CD4-positive, alpha-beta memory T cell (primary cell): ENCODE measurements around the gene SCYL2. TPM values are rescaled to one million over a fixed set of nuclear protein-coding genes. Genes with fewer than 3 reads are reported as not detected.
A peak's percentile ranks its signal among the peaks of the same experiment; 100 is the strongest.

Experiments used
- CTCF ChIA-PET: fragments of 350-600 bp; sonication (Branson Sonifier 250); formaldehyde crosslinking; loops from one replicate; lab custom pipeline; 2021; ENCODE audit warnings: inconsistent platforms; ENCODE audit not compliant: partially characterized antibody; lab: Charles Lee
- POLR2A ChIA-PET: fragments of 350-600 bp; sonication (Branson Sonifier 250); formaldehyde crosslinking; loops from one replicate; lab custom pipeline; 2021; ENCODE audit not compliant: partially characterized antibody; lab: Charles Lee
- DNase-seq, 5 donors: peaks; one replicate each; pipeline versions ENCODE4 v3.0.0 to v3.0.0-alpha.2; 2020 to 2022; ENCODE audit warnings: mixed read lengths in 1 of 5
- H3K27ac ChIP-seq: one replicate; pipeline ENCODE4 v1.7.0; 2013; ENCODE audit warnings: low read depth, low read length
- H3K27me3 ChIP-seq: 2 replicates; pipeline ENCODE4 v1.7.0; 2013; ENCODE audit warnings: mild to moderate bottlenecking, low read length, moderate library complexity; ENCODE audit not compliant: insufficient read depth
- H3K36me3 ChIP-seq: 2 replicates; pipeline ENCODE4 v1.7.0; 2013; ENCODE audit warnings: mild to moderate bottlenecking, low read length, moderate library complexity; ENCODE audit not compliant: insufficient read depth
- H3K4me1 ChIP-seq: 2 replicates; pipeline ENCODE4 v1.7.0; 2013; ENCODE audit warnings: mild to moderate bottlenecking, low read length, moderate library complexity; ENCODE audit not compliant: insufficient read depth
- H3K4me3 ChIP-seq, 2 donors: one replicate each; pipeline ENCODE4 v1.7.0; 2013; ENCODE audit warnings: low read length in 2 of 2, mild to moderate bottlenecking in 1 of 2
- H3K9me3 ChIP-seq, 2 donors: one replicate each; pipeline ENCODE4 v1.7.0; 2013; ENCODE audit warnings: low read length in 2 of 2, control low read depth in 1 of 2; ENCODE audit not compliant: control insufficient read depth in 1 of 2
- H3K27ac Mint-ChIP-seq, 7 donors: one replicate each; pipeline ENCODE4 v1.8.0; 2020 to 2021; ENCODE audit warnings: mixed read lengths in 7 of 7, mild to moderate bottlenecking in 6 of 7, inconsistent platforms in 3 of 7, moderate library complexity in 3 of 7
- H3K27me3 Mint-ChIP-seq, 2 donors: one replicate each; pipeline ENCODE4 v1.8.0; 2020 to 2021; ENCODE audit warnings: mixed read lengths in 2 of 2
- H3K36me3 Mint-ChIP-seq, 2 donors: one replicate each; pipeline ENCODE4 v1.8.0; 2020 to 2021; ENCODE audit warnings: mixed read lengths in 2 of 2, inconsistent platforms in 1 of 2, mild to moderate bottlenecking in 1 of 2
- H3K4me1 Mint-ChIP-seq, 4 donors: one replicate each; pipeline ENCODE4 v1.8.0; 2020 to 2021; ENCODE audit warnings: mixed read lengths in 4 of 4, mild to moderate bottlenecking in 1 of 4
- H3K4me3 Mint-ChIP-seq, 8 donors: one replicate each; pipeline ENCODE4 v1.8.0; 2020 to 2021; ENCODE audit warnings: mixed read lengths in 8 of 8, mild to moderate bottlenecking in 7 of 8, moderate library complexity in 6 of 8, inconsistent platforms in 3 of 8
- H3K9me3 Mint-ChIP-seq, 8 donors: one replicate each; pipeline ENCODE4 v1.8.0; 2020 to 2021; ENCODE audit warnings: mixed read lengths in 8 of 8, mild to moderate bottlenecking in 5 of 8, inconsistent platforms in 3 of 8, moderate library complexity in 1 of 8
- intact Hi-C: fragments of 100-400 bp; cut with micrococcal nuclease; formaldehyde crosslinking; loops from one replicate; pipeline ENCODE4 v1.15.1; 2023
- polyA plus RNA-seq, 2 donors: library from polyadenylated mRNA; unstranded; fragments of 300-500 nt; fragmentation: Illumina TruSeq; gene quantifications; one replicate each; pipeline ENCODE4 v1.2.3, GENCODE V29; 2021
- total RNA-seq, 2 experiments: library from RNA; stranded (reverse); gene quantifications; one replicate each; pipeline ENCODE4 v1.2.3, GENCODE V29; 2021

SCYL2 gene
- total and polyA plus RNA-seq, 4 experiments from 2014 or later, result 19.2 to 52.5 (median 33.6) TPM

DNA sequence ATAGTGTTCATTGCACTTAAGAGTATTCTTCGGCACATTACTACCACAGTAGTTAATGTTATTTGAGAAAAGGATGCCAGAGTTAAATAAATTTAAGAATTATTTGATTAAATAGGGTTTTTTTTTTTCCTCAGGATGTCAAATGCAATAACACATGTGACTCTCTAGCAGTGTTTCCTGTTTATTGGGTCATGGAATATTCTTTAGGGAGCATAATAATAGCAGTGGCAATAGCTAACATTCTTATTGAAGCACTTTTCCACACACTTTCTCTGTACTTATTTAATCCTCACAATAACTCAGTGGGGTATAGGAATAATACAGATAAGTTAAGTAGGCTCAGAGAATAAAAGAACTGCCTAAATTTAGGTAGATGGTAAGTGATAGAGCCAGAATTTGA, 44.3 kb downstream of the SCYL2 start:
- no peaks in the 10 kb centered on the region for H3K27me3 Mint-ChIP-seq
- no peak overlapping the region for H3K27ac ChIP-seq
- H3K27me3 ChIP-seq, result no peaks in the 10 kb centered on the region
- CTCF ChIA-PET, result no interaction called here
- H3K9me3 ChIP-seq, result no peaks in the 10 kb centered on the region
- no peak for DNase-seq
- H3K36me3 ChIP-seq, result peaks cover 7% of the 10 kb centered on the region
- H3K36me3 Mint-ChIP-seq, result peaks cover 37 to 39% of the 10 kb centered on the region in 2 donors
- no peaks in the 10 kb centered on the region for H3K4me1 ChIP-seq
- H3K4me3 ChIP-seq, result no peak overlapping the region
- no peak overlapping the region for H3K4me3 Mint-ChIP-seq
- no peak overlapping the region for H3K27ac Mint-ChIP-seq
- intact Hi-C loops, result no loop called here
- peaks cover 0 to 4% (median 0%) of the 10 kb centered on the region in 8 donors for H3K9me3 Mint-ChIP-seq
- peaks cover 0 to 4% (median 0%) of the 10 kb centered on the region in 4 donors for H3K4me1 Mint-ChIP-seq
- POLR2A ChIA-PET, result interaction anchor here (0.7 kb wide), 1 partner anchor 69 kb away, joined by 3 read pairs; no protein-coding TSS in a partner anchor

DNA sequence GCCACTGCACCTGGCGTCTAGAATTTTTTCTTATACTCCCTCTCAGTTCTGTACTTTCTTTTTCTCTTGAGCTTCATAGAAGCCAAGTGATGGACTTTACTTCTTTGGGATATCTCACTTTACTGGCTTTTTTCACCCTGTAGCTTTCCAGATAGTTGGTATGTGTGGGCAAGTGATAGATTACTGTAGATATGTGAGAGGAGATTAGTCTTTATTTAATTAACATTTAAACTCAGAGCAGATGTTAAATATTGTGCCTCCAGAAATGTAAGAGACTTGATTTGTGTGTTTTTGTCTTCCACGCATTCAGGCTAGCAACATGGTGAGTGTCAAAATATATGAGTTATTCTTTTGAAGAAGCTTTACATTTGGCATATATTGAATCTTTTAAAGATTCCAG, 50.4 kb downstream of the SCYL2 start:
- intact Hi-C loops, result loop anchor here (2.0 kb wide), 1 partner anchor 17 kb away; no protein-coding TSS in a partner anchor
- Histone ChIP-seq H3K4me1 (no peaks in the 10 kb centered on the region), H3K27ac (no peak overlapping the region), H3K36me3 (peaks cover 10% of the 10 kb centered on the region), H3K4me3 (no peak overlapping the region), H3K27me3 (no peaks in the 10 kb centered on the region), H3K9me3 (no peaks in the 10 kb centered on the region)
- DNase-seq, result no peak
- POLR2A ChIA-PET, result no interaction called here
- H3K9me3 Mint-ChIP-seq, result no peaks in the 10 kb centered on the region
- H3K27ac Mint-ChIP-seq, result no peak overlapping the region
- peaks cover 0 to 4% (median under 1%) of the 10 kb centered on the region in 4 donors for H3K4me1 Mint-ChIP-seq
- peaks cover 31 to 42% of the 10 kb centered on the region in 2 donors for H3K36me3 Mint-ChIP-seq
- no peak overlapping the region for H3K4me3 Mint-ChIP-seq
- no peaks in the 10 kb centered on the region for H3K27me3 Mint-ChIP-seq
- CTCF ChIA-PET, result no interaction called here

DNA sequence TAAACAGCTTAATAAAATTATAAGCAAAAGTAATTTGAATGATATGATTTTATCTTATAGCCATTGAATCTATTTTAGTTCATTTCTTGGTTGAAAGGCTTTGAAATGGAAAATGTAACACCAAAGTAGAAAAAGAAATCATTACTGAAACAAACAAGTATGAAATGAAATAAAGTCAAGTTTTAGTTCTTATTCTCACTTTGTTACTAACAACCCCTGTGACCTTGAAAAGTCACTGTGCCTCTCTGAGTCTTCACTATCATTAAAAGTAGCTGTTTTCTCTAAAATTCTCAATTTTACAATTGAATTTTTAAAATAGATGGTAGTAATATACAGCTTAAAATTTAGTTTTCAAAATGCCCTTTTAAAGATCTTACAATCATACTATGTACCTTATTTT, 57.5 kb downstream of the SCYL2 start:
- peaks cover 3% of the 10 kb centered on the region for H3K36me3 ChIP-seq
- Mint-ChIP-seq H3K36me3 (peaks cover 28 to 51% of the 10 kb centered on the region in 2 donors), H3K9me3 (no peaks in the 10 kb centered on the region), H3K27ac (no peak overlapping the region), H3K27me3 (no peaks in the 10 kb centered on the region), H3K4me3 (no peak overlapping the region), H3K4me1 (peaks cover 0 to 4% (median under 1%) of the 10 kb centered on the region in 4 donors)
- H3K4me1 ChIP-seq, result no peaks in the 10 kb centered on the region
- H3K27me3 ChIP-seq, result no peaks in the 10 kb centered on the region
- intact Hi-C loops, result no loop called here
- no peak for DNase-seq
- POLR2A ChIA-PET, result no interaction called here
- CTCF ChIA-PET, result no interaction called here
- no peak overlapping the region for H3K27ac ChIP-seq
- H3K9me3 ChIP-seq, result no peaks in the 10 kb centered on the region
- H3K4me3 ChIP-seq, result no peak overlapping the region

DNA sequence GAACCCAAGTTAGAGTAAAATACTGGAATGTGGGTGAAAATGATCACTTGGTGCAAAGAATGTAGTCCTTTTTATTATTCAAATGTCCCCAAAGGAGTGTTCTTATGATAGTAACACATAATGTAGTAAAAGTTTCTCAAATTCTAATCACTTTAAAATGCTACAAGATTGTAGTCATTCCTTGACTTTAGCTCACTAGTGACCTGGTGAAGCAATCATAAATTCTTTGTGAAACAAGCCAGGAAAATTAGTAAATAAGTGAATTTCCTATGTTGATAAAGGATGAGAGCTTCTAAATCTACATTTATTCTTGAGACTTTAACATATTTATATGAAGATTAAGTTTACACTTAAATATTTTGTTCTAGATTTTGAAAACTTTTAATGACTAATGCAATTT, 59.2 kb downstream of the SCYL2 start:
- Mint-ChIP-seq H3K27ac (no peak overlapping the region), H3K9me3 (no peaks in the 10 kb centered on the region), H3K27me3 (no peaks in the 10 kb centered on the region), H3K36me3 (peaks cover 36 to 56% of the 10 kb centered on the region in 2 donors), H3K4me1 (peaks cover 0 to 3% (median under 1%) of the 10 kb centered on the region in 4 donors), H3K4me3 (no peak overlapping the region)
- no peak for DNase-seq
- Histone ChIP-seq H3K27ac (no peak overlapping the region), H3K4me1 (no peaks in the 10 kb centered on the region), H3K9me3 (no peaks in the 10 kb centered on the region), H3K4me3 (no peak overlapping the region), H3K27me3 (no peaks in the 10 kb centered on the region), H3K36me3 (peaks cover 8% of the 10 kb centered on the region)
- POLR2A ChIA-PET, result interaction anchor here (1.5 kb wide), 1 partner anchor 60 kb away, joined by 4 read pairs; the partner anchor contains the start of genes DEPDC4 and SCYL2
- CTCF ChIA-PET, result no interaction called here
- intact Hi-C loops, result no loop called here

DNA sequence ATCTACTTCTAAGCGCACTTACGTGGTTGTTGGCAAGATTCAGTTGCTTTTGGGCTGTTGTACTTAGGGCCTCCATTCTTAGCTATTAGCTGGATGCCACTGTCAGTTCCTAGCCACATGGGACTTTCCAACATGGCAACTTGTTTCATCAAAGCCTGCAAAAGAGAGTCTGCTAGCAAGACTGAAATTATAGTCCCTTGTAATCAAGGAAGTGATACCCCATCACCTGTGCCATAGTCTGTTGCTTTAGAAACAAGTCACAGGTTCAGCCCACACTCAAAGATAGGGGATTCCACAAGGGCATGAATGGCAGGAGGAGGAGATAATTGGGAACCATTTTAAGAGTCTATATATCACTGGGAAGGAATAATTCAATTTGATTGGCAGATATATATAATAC, 62.8 kb downstream of the SCYL2 start:
- peaks cover 54 to 69% of the 10 kb centered on the region in 2 donors for H3K36me3 Mint-ChIP-seq
- no peak overlapping the region for H3K4me3 ChIP-seq
- intact Hi-C loops, result no loop called here

DNA sequence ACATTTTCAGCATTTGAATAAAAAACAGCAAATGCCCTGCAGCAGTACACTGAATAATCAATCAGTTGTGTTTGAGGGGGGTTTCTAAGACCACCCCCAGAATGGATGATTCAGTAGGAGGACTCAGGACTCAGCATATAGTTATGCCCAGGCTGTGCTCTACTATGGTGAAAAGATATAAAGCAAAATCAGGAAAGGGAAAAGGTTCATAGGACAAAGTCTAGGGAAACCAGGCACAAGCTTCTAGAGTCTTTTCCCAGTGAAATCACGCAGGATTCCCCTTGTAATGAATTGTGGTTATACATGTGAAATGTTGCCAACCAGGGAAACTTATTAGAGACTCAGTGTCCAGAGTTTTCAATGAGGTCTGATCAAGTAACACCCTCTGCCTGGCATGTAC, 64.9 kb downstream of the SCYL2 start:
- Histone ChIP-seq H3K4me3 (no peak overlapping the region), H3K27me3 (no peaks in the 10 kb centered on the region), H3K27ac (no peak overlapping the region), H3K36me3 (peaks cover 30% of the 10 kb centered on the region), H3K4me1 (no peaks in the 10 kb centered on the region), H3K9me3 (no peaks in the 10 kb centered on the region)
- ChIA-PET POLR2A (no interaction called here), CTCF (no interaction called here)
- Mint-ChIP-seq H3K9me3 (no peaks in the 10 kb centered on the region), H3K27ac (peak overlapping the region in 1 of 7 donors; percentile 4), H3K27me3 (no peaks in the 10 kb centered on the region), H3K36me3 (peaks cover 72 to 80% of the 10 kb centered on the region in 2 donors), H3K4me1 (no peaks in the 10 kb centered on the region), H3K4me3 (no peak overlapping the region)
- DNase-seq, result no peak
- intact Hi-C loops, result no loop called here

More for the DNA sequence above, 62.8 kb downstream of the SCYL2 start:
- POLR2A ChIA-PET, result no interaction called here
- DNase-seq, result no peak
- Histone ChIP-seq H3K36me3 (peaks cover 24% of the 10 kb centered on the region), H3K9me3 (no peaks in the 10 kb centered on the region), H3K27me3 (no peaks in the 10 kb centered on the region), H3K27ac (no peak overlapping the region), H3K4me1 (no peaks in the 10 kb centered on the region)
- CTCF ChIA-PET, result no interaction called here
- Mint-ChIP-seq H3K27me3 (no peaks in the 10 kb centered on the region), H3K27ac (peak overlapping the region in 1 of 7 donors; percentile 32), H3K4me1 (no peaks in the 10 kb centered on the region), H3K9me3 (no peaks in the 10 kb centered on the region), H3K4me3 (no peak overlapping the region)

DNA sequence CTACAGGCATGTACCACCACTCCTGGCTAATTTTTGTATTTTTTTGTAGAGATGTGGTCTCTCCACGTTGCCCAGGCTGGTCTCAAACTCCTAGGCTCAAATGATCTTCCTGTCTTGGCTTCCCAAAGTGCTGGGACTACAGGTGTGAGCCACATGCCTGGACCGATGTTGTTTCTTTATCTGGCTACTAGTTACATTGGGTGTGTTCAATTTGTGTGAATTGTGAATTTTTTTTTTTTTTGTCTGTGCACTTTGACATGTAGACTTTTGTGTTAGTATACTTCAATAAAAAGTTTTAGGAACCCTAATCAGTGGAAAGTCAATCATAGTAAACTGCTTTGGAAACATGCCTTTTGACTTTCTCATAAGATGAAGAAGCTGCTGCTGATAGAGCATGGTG, 65.9 kb downstream of the SCYL2 start:
- Mint-ChIP-seq H3K9me3 (no peaks in the 10 kb centered on the region), H3K27ac (peak overlapping the region in 1 of 7 donors; percentile 44), H3K4me3 (no peak overlapping the region), H3K27me3 (no peaks in the 10 kb centered on the region), H3K4me1 (no peaks in the 10 kb centered on the region), H3K36me3 (peaks cover 79 to 81% of the 10 kb centered on the region in 2 donors)
- ChIA-PET POLR2A (no interaction called here), CTCF (no interaction called here)
- DNase-seq, result no peak
- intact Hi-C loops, result no loop called here
- Histone ChIP-seq H3K4me3 (no peak overlapping the region), H3K36me3 (peaks cover 37% of the 10 kb centered on the region), H3K4me1 (no peaks in the 10 kb centered on the region), H3K9me3 (no peaks in the 10 kb centered on the region), H3K27ac (no peak overlapping the region), H3K27me3 (no peaks in the 10 kb centered on the region)
